Lower leg skin (tissue), 3 donors: ENCODE results near the gene CAMTA1.

Experiments
- POLR2A ChIP-seq, 2 donors: fragments of 450-650 bp; IDR thresholded peaks; one replicate each; pipeline ENCODE4 v1.6.1; 2016 to 2017; ENCODE audit warnings: antibody characterized with exemption in 2 of 2, mild to moderate bottlenecking in 1 of 2, moderate library complexity in 1 of 2
- TF ChIP-seq, protein P1 (sequence below), 3 donors: fragments of 450-650 bp; IDR thresholded peaks; one replicate each; pipeline ENCODE4 v1.5.1; 2016; ENCODE audit warnings: antibody characterized with exemption in 3 of 3, mild to moderate bottlenecking in 3 of 3, moderate library complexity in 2 of 3

- TF ChIP-seq, protein P1, sequence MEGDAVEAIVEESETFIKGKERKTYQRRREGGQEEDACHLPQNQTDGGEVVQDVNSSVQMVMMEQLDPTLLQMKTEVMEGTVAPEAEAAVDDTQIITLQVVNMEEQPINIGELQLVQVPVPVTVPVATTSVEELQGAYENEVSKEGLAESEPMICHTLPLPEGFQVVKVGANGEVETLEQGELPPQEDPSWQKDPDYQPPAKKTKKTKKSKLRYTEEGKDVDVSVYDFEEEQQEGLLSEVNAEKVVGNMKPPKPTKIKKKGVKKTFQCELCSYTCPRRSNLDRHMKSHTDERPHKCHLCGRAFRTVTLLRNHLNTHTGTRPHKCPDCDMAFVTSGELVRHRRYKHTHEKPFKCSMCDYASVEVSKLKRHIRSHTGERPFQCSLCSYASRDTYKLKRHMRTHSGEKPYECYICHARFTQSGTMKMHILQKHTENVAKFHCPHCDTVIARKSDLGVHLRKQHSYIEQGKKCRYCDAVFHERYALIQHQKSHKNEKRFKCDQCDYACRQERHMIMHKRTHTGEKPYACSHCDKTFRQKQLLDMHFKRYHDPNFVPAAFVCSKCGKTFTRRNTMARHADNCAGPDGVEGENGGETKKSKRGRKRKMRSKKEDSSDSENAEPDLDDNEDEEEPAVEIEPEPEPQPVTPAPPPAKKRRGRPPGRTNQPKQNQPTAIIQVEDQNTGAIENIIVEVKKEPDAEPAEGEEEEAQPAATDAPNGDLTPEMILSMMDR (IDR thresholded peaks at IDR 0.05) = no peak
- no peak for TF ChIP-seq POLR2A (IDR thresholded peaks at IDR 0.05)
These were observed 315.9 kb downstream of the CAMTA1 start for GRCh38 chr1:7101187-7101586.
